ENCODE data around the gene PDGFC.

Gene PDGFC

DNA sequence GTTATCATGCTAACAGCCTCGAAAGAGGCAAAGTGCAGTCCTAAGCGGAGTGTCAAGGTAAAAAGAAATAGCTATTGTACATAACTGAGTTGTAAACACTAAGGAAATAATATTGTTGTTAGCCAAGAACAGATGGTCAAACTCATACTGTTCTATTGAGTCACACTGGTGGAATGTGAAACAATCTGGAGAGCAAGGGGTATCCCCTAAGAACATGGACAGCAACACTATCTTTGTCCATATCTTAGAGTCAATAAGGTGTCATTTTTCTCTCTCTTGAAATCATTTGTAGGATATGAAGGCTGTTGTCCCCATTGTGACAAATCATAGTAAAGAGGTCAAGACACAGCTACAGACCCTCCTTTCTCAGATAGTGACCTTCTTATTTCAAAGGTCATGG lies 4.5 kb upstream of the PDGFC start:
- no peak for DNase-seq (ENCODE audit: extremely low spot score, insufficient read length, low read depth)
- no peak for FAIRE-seq

DNA sequence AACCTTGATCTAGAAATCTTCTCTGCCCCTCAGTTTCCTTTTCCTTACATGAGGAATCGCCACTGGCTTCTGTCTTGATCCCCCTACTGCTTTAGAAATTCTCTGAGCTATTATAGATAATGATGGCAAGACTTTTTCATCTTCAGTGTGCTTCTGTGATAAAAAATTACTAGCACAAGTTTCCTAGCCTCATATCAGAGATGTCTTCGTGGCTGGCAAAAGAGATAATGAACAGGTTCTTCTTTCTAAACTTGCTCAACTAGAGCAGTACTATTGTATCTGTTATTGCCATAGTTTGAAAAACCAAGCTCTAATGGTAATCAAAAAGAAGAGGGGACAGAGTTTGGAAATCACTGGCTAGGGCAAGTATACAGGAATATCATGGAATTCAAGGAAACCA lies 4.1 kb upstream of the PDGFC start:
- DNase-seq (ENCODE audit: extremely low spot score, insufficient read length, low read depth) (no peak), FAIRE-seq (no peak)

DNA sequence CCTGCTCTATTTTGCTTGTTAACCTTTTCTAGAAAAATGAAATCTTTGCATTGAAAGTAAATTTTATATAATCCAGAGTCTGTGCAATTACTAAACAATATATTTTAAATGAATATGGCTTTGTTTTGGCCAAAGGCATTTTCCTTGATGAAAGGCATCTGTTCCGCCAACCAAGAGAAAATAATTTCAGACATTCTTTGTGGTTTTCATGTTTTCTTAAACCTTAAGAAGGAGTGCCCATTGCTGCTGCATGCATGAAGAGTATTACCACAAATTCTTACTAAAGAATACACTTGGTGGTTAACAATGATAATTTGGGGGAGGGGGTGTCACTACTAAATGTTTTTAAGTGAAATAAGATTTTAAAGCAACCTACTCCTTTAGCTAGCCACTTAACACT lies 2.7 kb upstream of the PDGFC start:
- DNase-seq (ENCODE audit: extremely low spot score, insufficient read length, low read depth): no peak
- FAIRE-seq: no peak

DNA sequence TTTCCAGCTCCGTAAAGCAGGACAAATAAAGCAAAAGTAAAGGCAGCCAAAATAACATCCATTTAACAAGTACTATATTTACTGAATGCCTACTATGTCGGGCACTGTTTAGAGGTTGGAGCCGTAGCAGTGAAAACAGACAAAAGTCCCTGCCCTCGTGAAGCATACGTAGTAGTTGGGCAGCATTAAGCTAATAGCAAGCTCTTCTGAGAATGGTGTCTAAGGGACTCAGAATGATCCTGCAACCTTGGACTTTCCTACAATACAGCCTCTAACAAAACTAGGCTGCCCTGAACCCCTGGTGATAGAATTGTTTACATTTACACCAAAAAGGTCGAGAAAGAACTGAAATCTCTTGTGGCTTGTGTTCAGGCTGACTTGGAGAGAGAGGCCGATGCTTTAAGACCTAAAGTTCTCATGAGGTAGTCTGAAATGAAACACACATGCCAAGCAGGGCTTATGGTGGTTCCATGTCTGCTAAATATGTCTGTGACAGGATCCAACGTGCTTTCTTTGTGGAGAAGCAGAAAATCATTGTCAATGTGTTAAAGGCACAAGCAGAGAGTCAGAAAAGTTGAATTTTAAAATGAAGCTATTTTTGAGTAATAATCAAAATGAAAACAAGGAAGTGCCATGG lies 898 bp upstream of the PDGFC start:
- FAIRE-seq (no peak), DNase-seq (ENCODE audit: extremely low spot score, insufficient read length, low read depth) (no peak)

DNA sequence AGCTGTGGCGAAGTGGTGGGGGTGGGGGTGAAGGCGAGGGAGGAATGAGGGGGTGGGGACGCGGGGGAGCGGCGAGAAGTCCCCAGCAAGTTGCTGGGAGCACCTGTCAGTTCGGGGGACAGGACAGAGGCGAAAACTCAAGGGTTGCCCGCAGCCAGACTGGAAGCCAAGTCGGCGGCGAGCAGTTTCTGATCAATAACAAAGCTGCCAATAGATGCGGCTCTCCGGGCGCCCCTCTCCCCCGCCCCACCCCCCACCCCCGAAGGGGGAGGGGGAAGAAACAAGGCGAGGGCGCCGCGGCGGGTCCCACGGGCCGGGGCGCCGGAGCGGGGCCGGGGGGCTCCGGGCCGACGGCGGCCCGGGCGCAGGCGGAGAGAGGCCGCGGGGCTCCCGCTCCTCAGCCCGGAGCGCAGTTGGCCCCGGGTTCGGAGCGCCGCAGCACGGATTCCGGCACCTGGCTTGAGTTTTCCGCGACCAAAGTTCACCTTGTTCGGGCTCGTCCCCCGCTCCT lies 379 bp downstream of the PDGFC start:
- FAIRE-seq (no peak), DNase-seq (ENCODE audit: extremely low spot score, insufficient read length, low read depth) (no peak)

DNA sequence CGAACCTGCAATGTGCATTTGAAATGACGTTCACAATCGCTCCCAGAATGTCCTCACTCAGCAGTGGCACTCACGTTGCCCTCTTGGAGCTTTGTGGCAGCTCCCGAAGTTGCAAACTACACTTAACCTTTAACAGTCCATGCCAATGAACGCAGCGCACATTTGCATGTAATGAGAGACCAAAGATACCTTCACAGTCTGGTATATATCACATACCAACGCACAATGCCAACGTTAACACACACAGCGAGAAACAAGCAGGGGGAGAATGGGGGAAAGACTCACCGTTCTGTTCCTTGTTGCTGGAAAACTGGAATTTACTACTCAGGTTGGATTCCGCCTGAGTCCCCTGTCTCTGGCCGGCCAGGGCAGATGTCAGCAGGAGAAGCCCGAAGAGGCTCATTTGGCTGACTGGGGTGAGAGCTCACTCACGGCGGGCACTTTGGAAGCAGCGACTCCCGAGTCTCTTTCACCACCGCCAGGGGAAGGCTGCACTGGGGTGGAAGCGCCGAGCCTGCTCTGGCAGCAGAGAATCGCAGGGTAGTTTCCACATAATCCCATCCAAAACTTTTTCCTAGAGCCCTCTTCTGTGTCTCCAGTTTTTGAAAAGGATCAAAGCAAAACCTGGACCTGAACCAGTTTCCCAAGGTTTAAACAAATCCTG lies 966 bp downstream of the PDGFC start:
- FAIRE-seq (no peak), DNase-seq (ENCODE audit: extremely low spot score, insufficient read length, low read depth) (no peak)

DNA sequence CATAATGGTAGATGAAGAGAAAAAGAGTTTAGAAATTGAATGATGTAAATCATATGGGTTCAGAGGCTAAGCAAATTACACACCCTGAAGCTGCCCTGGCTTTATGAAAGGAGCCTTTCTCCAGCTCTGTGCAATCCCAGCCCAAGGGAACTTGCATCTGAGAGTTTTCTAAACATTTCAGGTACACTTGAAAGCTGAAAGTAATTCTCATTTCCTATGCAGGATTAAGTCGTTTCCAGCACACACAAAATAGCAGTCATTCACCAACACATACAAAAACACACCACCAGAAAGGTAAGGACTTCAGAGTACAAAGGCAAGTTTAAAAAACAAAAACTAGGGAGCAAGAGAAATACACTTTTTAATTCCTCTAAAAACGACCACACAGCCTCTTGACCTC lies 1.7 kb downstream of the PDGFC start:
- DNase-seq (ENCODE audit: extremely low spot score, insufficient read length, low read depth) (no peak), FAIRE-seq (no peak)

DNA sequence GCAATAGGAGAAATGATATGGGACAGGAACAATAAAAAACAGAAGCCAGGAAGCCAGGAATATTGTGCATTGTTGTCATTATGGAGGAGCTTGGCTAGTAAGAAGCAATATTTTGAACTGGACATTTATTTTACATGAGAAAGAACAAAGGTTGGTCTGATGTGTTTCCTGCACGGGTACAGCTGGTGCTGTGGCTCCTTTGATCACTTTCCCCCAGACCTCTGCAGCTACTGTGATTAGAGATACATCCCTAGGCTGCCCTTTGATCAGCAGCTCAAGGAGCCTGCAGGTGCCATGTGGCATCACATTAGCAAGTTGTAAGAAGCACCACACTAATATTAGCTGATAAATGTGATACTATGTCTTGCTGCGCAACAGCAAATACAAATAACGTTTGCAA lies 2.5 kb downstream of the PDGFC start:
- FAIRE-seq (no peak), DNase-seq (ENCODE audit: extremely low spot score, insufficient read length, low read depth) (no peak)

DNA sequence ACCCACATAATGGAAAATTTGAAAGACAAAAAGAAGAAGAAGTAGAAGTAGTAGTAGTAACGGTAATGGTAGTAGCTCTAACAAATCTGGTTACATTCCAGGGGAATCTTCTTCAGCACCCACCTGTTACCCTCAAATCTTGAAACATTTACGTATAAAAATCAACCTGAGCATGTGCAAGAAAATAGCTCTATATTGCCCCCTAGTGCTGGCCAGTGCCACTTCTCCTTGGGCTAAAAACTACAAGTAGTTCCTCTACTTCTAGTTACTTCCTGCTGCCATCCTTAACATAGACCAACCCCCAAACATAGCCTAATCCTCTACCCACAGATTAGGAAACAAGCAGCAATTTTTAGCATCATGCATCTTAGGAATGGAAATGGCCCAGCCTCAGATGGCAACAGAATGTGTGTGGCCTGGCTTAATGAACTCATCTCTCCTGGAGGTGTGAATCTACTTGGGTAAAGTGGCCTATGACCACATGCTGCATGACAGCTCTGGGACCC lies 3.1 kb downstream of the PDGFC start:
- FAIRE-seq (peak; percentile 56), DNase-seq (ENCODE audit: extremely low spot score, insufficient read length, low read depth) (no peak)

DNA sequence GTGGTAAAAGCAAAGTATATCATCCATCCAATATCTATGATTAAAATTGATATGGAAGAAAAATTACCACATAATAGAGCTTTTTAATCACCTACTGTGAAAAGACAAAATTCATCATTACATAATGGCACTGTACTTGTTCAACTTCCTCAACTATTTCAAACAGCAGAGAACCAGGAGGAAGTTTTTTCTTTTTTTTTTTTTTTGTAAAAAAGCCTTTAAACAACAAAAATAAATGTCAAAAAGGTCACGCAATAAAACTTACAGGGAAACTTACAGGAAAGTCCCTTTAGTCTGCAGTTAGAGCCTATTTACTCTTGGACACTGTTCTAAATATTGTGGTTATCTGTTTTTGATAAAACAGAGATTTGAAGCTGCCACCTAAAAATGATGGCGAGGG lies 4.8 kb downstream of the PDGFC start:
- no peak for FAIRE-seq
- DNase-seq (ENCODE audit: extremely low spot score, insufficient read length, low read depth): no peak

DNA sequence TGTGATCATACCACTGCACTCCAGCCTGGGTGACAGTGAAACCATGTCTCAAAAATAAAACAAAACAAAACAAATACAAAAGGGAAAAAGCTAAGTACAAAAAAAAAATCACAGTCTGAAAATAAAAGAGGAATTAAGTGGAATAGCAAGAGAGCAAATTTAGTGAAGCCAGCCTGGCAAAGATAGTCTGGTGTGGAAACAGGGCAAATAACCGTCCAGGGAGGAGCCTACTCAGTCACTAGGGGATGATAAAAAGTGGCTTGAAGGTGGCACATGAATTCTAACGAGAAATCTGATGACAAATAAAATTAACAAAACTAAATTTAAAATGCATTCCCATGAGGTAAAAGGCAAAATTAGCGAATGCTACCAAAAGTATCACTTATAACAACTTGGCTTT lies 8.2 kb downstream of the PDGFC start:
- no peak for DNase-seq (ENCODE audit: extremely low spot score, insufficient read length, low read depth)
- FAIRE-seq: no peak

DNA sequence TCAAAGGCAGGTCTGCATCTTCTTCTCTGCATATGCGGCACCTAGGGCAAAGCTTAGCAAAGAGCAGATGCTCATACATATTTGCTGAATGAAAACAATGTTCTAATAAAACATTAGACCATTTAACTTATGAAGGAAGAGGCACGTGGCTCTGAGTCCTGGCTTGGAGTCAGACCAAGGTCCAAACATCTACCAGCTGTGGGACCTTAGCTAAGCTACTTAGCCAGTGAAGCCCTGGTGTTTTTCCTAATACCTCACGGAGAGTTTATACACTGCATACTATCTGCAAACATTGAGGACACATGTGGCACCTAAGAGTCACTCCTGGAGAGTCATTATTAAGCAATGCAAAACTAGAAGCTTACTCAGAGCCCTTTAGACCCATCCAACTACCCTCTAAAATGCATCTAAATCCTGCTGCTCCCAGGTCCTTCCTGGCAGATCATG lies 9.0 kb downstream of the PDGFC start:
- FAIRE-seq (no peak), DNase-seq (ENCODE audit: extremely low spot score, insufficient read length, low read depth) (no peak)

DNA sequence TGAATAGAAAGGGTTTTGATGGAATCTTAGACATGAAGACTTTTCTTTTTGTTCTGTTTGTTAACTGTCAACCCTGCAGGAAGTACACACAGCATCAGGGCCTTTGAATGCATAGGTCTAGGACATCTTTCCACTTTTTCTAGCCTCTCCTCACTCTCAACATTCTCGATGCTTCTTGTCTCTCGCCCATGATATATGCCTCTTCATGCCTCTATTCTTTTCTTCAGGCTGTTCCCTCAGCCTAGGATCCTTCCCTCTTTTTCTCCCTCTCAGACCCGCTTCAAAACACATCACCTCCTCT lies 9.6 kb downstream of the PDGFC start:
- no peak for DNase-seq (ENCODE audit: extremely low spot score, insufficient read length, low read depth)
- no peak for FAIRE-seq

DNA sequence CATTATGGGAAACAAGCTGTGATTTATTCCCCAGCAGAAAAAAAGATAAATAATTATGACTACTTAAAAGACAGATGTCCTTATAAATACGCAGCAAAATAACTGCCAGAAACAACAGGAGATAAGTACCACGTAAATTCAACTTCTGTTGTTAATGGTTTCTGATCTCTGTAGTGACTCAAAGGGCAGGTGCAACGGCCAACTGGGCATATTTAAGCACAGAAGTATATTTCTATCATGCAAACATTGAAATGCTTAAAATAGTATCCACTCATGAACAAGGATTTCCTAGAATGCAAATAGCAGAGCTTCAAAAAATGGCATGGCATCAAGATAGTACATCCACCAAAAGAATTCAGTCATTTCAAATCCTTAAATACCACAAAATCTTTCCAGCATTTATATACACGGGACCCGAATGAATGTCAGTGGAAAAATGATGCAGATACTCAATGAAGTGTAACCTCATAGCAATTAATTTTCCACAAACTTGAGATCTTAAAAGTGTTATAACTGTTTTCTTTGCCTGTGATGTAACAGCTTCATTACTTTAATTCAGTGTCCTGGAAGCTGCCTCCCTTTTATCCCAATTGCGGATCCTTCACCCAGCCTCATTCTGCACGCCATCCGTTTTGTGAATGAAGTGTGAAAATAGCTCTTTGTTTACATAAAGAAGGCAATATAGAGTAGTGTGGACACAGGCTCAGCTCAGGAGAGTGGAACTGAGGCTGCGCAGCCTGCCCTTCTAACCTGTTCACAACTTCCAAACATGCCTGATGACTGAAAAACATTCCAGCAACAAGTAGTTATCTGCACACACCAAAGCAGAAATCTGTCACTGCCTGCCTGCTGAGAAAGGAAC lies 10.2 kb downstream of the PDGFC start:
- DNase-seq (ENCODE audit: extremely low spot score, insufficient read length, low read depth) (no peak), FAIRE-seq (no peak)

DNA sequence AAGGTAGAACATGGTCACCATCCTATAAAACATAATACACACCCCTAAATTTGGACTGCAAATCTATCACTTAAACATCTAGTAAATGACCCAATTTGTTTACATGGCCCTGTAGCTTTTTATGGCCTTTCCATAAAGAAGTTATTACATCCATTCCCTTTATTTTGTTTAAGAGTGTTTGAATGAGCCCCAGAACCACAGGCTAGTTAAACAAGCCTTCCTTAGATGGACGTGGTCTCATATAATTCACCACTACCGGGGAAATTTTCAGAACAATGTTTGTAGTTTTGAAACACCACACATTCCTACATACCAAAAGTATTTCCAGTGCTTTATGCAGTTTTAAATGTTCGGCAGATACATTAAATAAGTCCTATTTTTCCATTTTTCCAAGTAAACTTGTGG lies 12.3 kb downstream of the PDGFC start:
- no peak for FAIRE-seq
- no peak for DNase-seq (ENCODE audit: extremely low spot score, insufficient read length, low read depth)

DNA sequence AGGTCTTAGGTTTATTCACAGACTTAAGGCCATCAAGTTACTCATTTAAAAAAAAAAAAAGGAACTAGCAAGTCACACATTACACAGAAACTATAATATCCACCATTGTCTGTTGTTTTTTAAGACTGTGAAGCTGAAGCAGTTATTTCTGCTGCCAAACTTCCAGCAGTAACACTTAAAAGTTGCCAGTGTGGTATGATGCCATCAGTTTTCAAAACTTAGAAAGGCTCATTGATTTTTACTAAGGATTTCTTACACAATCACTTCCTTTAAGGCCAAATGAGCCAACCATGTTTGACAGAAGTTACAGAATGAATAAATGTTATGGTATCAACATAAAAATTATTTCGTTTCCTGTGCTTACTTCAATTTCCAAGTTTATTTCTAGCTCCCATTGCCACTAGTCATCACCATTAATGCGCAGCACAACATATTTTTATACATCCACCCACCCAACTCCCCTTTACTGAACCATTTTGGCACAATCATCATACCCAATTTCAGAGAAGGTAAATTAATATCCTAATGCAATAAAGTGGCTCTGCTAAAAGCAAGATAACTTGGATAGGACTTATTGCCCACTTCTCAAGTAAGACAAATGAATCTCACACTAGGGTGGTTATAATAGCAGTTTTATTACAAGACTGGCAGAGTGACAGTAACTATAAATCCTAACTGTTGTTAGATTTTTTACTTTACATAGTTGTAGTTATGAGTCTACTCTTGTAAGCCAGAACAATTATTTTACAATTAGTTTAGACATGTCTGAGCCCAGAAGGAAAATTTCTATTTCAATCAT lies 13.1 kb downstream of the PDGFC start:
- DNase-seq (ENCODE audit: extremely low spot score, insufficient read length, low read depth) (no peak), FAIRE-seq (no peak)

DNA sequence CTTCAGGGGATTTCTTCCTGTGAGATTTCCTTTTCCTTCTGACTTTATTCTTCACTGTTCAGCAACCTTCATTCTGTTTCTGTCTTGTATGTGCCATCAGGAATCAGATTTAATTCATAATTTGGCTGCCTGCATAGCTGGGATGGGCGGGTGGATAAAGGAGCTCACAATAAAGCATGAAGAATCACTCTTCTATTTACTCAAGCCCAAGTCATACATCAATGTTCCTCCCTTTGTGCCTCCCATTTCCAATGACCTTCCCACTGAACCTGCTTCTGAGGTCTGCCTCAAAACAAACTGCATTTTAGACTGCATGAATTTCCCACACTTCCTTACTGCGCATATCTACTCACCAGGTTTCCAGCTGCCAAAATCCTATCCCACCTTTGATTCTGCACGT lies 14.0 kb downstream of the PDGFC start:
- DNase-seq (ENCODE audit: extremely low spot score, insufficient read length, low read depth) (no peak), FAIRE-seq (no peak)

DNA sequence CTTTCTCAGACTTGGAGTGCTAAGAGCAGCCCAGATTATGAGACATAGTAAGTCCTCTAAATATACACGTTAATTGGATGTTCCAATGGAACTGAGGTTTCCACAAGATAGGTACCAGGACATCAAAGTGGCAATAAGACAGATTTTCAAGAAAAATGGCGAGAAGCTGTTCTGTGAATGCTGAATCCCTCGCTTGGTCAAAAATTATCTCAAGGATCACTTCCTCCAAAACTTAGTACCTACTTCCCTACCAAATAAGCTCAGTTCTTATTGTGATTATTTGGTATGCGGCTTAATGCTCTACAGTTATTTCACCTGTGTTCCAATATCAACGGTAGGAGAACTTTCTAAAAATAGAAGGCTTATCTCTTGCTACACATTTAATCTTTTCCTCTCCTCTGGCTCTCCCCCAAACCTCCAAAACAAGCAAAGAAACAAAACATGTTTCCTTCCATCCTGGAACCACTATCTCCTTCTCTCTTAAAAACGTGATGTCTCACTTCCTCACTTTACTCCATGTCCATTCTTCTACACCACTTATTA lies 14.7 kb downstream of the PDGFC start:
- no peak for FAIRE-seq
- no peak for DNase-seq (ENCODE audit: extremely low spot score, insufficient read length, low read depth)

DNA sequence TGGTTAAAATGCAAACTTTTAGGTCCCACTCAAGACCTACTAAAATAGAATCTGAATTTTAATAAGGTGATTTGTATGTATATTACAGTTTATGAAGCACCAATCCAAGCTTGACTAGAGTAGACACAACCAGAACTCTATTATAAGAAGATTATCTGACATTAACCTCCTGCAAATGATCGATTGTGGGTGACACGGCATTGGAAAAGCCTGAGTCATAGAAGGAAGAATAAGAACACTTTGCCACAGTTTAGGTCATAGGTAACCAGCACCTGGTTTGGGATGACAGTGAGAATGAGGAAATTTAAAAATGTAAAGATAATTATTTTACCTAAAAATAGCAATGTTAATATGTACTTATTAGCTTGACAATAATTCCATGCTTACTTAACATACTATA lies 15.2 kb downstream of the PDGFC start:
- DNase-seq (ENCODE audit: extremely low spot score, insufficient read length, low read depth): no peak
- FAIRE-seq: no peak

DNA sequence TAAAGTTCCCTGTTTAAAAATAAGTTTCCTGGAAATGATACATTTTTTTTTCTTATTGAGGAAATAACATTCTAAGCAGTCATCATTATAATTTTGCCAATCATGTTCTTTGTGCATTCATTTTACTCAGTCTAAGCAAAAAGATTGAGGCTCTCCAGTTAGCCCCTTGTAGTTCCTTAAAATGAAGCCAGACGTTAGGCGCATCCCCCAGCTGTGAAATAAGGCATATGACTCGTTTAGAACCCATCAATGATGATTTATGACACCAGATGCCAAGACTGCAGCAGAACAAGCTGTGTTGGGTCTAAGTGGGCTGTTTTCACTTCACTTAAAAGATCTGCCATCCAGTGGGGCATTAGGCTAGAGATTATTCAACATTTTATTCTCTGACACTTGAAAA lies 17.0 kb downstream of the PDGFC start:
- FAIRE-seq: no peak
- no peak for DNase-seq (ENCODE audit: extremely low spot score, insufficient read length, low read depth)
